HG03135 (cell line): ENCODE results near the gene PKD2L1.

Experiments
- ATAC-seq: cut with Tn5 transposase; IDR thresholded peaks from one replicate; pipeline ENCODE4 v1.9.1; 2021; ENCODE audit warnings: mild to moderate bottlenecking, moderate library complexity; ENCODE audit not compliant: unreplicated experiment

Gene PKD2L1

GRCh38 chr10:100356067-100357017 lies 26.3 kb upstream of the PKD2L1 start:
- ATAC-seq = no peak

DNA sequence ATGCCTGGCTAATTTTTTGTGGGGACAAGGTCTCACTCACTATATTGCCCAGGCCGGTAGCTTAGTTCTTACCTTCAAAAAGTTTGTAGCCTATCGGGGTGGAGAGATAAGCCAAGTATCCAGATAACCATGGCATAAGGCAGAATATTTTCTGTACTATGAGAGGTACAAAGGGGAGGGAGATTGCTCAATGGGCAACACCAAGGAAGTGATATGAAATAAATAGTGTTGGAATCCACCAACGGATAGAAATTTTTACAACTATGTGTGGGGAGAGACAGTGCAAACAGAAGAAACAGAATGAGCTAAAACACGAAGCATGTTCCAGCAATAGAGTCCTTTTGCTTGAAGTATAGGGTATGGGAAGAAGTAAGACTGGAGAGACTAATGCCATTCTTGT lies 25.1 kb upstream of the PKD2L1 start:
- ATAC-seq = no peak

- no peak for ATAC-seq
Observed at GRCh38 chr10:100353770-100354485, 23.9 kb upstream of the PKD2L1 start.

DNA sequence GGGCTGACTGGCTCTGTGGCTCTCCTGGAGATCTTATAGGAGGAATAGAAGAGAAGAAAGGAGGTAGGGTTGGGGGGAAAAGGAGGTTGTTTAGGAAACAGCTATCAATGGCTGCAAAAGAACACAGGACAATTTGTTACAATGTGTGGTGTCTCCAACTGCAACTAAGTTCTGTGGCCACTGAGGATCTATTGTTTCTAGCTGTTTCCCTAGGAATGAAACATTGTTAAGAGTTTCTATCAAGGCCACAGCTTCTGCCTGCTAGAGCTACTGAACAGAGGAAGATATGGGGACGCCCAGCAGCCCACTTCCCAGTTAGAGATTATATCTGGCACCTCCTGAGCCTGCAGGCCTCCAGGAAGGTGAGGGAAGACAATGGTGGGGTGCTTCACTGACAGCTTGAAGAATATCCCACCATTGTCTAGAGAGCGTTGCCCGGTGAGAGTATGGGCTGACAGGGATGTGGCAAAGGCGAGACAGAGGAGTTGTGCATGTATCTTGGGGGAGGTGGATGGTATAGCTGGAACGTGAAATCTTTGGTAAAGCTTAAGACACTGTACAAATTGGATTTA lies 21.0 kb upstream of the PKD2L1 start:
- ATAC-seq = no peak

DNA sequence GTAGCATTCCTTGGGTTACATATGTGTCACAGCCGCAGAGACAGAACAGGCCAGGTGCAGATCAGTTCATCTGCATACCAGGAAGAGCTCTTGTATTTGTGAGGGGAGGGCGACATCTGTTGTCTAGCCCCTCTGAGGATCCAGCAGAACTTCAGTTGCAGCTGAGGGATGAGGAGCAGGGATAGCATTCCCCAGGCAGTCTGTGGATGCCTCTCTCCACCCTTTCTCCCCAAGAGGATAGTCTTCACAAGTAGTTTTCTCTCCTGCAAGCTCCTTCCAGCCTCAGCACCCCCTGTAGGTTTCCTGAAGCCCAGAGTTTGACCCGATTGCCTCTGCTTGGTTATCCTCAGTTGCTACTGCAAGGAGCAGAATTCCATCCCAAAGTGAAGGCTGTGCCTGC lies 19.6 kb upstream of the PKD2L1 start:
- no peak for ATAC-seq

GRCh38 chr10:100349087-100349486 lies 19.1 kb upstream of the PKD2L1 start:
- ATAC-seq = no peak

- ATAC-seq = no peak
Observed at GRCh38 chr10:100348389-100348927, 18.4 kb upstream of the PKD2L1 start.

DNA sequence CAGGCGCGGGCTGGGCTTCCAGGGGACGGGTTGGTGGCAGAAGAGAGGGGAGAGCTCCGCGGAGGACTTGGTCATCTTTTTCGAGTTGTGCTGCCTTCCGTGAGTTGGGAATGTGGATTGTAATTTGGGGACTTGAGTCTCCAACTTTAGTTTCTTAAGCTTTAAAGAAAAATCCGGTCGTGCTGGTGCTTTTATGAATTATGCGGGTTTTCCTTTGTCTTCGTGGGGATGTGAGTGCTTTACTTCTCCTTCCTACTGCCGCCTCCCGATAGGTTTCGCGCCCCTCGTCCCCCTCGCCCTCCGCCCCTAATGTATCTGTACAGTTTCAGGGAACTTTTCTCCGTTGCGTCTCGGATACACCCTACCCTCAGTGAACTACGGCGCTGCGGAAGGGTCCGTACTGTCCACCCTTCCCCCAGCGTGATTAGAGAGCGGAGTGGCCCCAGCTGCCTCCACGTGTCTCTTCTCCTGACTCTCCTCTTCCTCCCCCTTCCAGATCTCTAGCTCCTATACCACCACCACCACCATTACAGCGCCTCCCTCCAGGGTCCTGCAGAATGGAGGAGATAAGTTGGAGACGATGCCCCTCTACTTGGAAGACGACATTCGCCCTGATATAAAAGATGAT lies 17.7 kb upstream of the PKD2L1 start:
- ATAC-seq = no peak

DNA sequence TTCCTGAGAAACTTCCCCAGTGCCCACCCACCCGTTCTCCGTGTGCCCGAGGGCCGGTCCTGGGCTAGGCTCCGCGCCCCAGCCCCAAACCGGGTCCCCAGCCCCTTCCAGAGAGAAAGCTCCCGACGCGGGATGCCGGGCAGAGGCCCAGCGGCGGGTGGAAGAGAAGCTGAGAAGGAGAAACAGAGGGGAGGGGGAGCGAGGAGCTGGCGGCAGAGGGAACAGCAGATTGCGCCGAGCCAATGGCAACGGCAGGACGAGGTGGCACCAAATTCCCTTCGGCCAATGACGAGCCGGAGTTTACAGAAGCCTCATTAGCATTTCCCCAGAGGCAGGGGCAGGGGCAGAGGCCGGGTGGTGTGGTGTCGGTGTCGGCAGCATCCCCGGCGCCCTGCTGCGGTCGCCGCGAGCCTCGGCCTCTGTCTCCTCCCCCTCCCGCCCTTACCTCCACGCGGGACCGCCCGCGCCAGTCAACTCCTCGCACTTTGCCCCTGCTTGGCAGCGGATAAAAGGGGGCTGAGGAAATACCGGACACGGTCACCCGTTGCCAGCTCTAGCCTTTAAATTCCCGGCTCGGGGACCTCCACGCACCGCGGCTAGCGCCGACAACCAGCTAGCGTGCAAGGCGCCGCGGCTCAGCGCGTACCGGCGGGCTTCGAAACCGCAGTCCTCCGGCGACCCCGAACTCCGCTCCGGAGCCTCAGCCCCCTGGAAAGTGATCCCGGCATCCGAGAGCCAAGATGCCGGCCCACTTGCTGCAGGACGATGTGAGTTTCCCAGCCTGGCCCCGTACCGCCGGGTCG lies 16.9 kb upstream of the PKD2L1 start, which contains the start of gene SCD:
SCD (plus strand) TSS at position 469 of the 803 bp plus-strand sequence; CDS start at position 741, 272 bp downstream.
- ATAC-seq = peak; percentile 88

DNA sequence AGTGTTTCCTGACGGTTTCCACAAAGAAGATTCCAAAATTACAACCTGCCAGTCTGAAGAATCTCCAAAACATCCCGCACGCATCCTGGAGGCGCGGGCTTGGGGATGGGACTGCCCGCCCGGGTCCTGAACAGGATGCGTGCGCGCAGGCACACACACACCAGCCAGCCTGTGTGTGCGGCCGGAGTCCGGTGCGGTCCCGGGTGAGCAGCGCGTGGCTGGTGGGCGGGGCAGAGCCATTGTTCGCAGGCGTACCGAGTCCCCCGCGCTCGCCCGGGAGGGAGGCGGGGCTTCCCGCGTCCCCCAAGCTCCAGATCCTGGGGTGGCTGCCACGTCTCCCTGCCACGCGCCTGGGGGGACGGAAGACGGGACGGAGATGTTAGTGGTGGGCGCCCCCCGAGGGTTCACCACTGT lies 16.3 kb upstream of the PKD2L1 start:
- ATAC-seq = peak; percentile 45

DNA sequence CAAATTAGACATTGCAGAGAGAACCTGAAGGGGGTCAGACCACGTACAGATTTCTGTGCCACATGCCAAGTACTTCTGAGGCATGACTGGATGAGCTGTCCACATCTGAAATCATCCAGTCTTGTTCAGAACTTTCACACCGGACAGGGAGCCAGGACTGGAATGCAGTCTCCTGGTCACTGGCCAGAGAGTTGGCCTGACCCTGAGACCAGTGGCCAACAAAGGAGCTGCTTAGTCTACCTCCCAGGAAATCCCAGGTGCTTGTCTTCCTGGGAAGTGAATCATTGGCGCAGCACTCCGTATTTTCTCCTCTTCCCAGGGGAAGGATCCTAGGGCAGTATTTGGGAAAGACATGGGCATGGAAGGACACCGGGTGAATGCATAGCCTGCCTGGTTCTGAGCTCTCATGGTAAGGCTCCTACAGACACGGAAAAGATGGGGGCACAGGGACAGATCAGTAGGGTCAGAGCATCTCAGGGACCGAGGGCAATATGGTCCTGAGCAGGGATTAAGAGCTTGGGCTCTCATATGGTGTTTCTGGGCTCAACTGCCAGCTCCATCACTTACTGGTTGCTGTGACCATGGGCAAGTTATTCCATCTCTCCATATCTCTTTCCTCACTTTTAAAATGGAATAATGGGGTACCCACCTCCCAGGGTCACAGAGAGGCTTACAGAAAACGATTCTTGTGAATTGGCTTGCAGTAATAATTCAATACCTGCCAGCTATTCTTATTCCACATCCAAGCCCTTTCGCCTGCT lies 15.7 kb upstream of the PKD2L1 start:
- ATAC-seq = no peak

DNA sequence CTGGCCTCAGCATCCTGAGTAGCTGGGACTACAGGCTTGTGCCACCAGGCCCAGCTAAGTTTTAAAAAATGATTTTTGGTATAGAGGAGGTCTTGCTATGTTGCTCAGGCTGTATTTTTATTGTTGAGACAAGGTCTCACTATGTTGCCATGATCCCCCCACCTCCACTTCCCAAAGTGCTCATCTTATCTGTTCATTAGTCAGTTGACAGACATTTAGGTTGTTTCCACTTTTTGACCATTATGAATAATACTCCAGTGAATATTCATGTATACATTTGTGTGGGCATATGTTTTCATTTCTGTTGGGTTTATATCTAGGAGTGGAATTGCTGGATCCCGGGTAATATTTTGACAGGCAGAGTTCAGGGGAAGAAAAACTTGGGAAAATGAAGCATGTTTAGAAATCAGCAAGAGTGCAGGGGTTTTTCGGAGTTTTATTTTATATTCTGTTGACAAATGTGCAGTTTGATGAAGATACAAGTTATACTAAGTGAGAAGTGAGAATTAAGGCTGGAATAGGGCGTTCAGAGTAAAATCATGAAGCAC lies 14.3 kb upstream of the PKD2L1 start:
- no peak for ATAC-seq

- ATAC-seq = no peak
Observed at GRCh38 chr10:100342627-100342972, 12.6 kb upstream of the PKD2L1 start.

- peak; percentile 28 for ATAC-seq
Observed at GRCh38 chr10:100341953-100342626, 12.1 kb upstream of the PKD2L1 start.

DNA sequence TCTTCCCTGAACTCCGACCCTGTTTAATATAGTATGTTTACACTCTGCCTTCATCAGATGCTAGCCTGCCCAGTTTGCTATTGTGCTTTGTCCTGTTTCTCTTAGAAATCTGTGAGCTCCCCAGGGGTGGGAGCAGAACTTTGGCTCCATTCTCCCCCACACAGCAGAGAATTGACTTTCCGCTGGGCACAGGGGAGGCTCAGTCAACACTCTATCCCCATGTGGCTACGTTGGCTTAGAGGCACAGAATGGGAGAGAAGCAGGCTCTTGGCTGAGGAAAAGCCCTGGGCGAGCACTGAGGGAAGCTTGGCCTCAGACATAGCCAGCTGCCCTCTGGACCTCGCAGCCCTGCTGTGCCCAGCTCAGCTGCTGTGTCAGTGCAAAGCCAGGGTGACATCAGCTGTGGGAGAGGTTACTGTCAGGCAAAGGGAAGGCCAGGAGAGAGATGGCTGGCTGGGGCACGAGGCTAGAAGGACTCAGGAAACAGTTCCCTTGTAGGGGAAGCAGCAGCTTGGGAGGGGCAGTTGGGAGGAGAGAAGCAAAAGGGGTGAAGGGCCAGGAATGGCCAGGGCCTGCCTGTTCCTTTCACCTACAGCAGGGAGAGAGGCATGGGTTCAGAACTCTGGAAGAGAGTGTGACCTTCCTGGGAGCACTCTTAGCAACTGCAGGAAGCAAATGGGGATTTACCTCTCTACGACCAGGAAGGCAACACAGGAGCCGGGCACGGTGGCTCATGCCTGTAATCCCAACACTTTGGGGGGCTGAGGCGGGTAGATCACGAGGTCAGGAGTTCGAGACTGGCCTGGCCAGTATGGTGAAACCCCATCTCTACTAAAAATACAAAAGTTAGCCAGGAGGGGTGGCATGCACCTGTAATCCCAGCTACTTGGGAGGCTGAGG lies 11.2 kb upstream of the PKD2L1 start:
- no peak for ATAC-seq

GRCh38 chr10:100339236-100339635 lies 9.2 kb upstream of the PKD2L1 start:
- peak; percentile 44 for ATAC-seq

- no peak for ATAC-seq
Observed at GRCh38 chr10:100338434-100339036, 8.5 kb upstream of the PKD2L1 start.
